LNCaP clone FGC (cell line): ENCODE measurements around the gene GPRC5B.

ENCODE experiments used
- DNase-seq: peaks from one replicate; pipeline ENCODE4 v3.0.0-alpha.2; 2011; ENCODE audit warnings: low read depth
- H3K4me3 ChIP-seq: 2 replicates; pipeline ENCODE4 v1.5.1; 2011; ENCODE audit warnings: mild to moderate bottlenecking, low read depth, low read length, control low read depth
- TF ChIP-seq, protein P1 (sequence below): IDR thresholded peaks from 2 replicates; pipeline ENCODE4 v1.5.1; 2012; ENCODE audit warnings: mild to moderate bottlenecking; ENCODE audit not compliant: control insufficient read depth, insufficient read depth; ENCODE audit errors: extremely low read depth

Gene GPRC5B

DNA sequence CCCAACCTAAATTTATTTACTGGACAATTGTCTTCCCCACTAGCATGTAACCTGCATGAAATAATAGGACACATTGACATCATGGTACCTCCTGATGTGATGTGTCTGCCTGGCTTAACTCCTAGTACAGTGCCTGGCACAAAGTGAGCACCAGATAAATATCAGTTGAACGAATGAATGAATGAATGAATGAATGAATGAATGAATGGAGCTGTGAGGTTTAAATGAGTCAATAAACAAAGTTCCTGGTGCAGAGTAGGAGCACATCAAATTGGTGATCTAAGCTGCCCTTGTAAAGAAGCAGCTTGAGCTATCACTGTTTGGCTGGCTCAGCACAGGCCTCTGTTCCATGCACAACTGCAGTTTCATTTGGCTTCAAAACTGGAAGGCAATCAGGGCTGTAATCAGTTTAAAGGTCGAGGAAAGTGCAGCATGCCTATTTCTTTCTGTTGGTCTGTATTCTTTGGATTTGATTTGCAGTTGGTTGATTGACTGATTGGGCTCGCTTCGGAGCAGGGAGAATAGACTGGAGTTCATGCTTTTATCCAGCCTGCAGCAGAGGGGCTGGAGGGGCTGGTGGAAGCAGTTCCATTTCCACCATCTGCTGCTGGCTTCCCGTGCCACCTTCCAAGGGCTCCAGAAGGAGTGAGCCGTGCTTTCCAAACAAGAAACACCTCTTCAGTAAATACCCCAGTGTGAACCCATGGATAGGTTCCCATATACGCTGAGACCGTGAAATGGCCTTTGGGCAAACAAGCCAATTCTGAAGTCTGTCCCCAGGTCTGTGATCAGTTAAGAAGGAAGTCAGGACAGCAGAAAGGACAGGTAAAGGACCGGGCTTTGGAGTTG is 54.6 kb downstream of the GPRC5B start:
- no peak for DNase-seq
- TF ChIP-seq, protein P1, sequence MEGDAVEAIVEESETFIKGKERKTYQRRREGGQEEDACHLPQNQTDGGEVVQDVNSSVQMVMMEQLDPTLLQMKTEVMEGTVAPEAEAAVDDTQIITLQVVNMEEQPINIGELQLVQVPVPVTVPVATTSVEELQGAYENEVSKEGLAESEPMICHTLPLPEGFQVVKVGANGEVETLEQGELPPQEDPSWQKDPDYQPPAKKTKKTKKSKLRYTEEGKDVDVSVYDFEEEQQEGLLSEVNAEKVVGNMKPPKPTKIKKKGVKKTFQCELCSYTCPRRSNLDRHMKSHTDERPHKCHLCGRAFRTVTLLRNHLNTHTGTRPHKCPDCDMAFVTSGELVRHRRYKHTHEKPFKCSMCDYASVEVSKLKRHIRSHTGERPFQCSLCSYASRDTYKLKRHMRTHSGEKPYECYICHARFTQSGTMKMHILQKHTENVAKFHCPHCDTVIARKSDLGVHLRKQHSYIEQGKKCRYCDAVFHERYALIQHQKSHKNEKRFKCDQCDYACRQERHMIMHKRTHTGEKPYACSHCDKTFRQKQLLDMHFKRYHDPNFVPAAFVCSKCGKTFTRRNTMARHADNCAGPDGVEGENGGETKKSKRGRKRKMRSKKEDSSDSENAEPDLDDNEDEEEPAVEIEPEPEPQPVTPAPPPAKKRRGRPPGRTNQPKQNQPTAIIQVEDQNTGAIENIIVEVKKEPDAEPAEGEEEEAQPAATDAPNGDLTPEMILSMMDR, result no peak
- no peak overlapping the region for H3K4me3 ChIP-seq

DNA sequence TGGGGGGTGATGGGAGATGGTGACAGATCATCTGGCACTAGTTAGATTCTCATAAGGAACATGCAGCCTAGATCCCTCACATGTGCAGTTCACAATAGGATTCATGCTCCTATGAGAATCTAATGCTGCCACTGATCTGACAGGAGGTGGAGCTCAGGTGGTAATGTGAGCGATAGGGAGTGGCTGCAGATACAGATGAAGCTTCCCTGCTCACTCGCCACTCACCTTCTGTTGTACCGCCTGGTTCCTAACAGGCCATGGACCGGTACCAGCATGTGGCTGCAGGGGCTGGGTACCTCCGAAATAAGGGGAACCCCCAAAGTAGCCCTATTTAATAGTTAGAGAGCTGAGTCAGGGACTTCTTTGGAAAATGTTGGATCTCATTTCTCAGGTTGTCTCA is 60.4 kb downstream of the GPRC5B start:
- TF ChIP-seq, protein P1, result no peak

DNA sequence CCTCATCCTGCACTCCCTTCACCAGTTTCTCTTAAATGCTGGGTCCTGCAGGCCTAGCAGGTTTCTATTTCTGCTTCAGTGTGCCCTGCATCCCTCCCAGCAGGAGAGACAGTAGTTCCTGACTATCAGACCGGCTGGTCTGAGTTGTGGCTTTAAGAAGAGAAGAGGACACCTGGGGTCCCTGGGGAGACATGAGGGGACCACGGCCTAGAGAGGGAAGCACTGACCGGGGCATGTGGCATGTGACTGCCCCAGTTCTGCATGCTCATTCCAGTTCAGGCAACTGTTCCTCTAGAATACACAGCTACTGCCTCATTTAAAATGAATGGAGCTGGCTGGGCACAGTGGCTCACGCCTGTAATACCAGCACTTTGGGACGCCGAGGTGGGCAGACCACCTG is 61.3 kb downstream of the GPRC5B start:
- TF ChIP-seq, protein P1, result no peak
- H3K4me3 ChIP-seq, result no peak overlapping the region

More for the DNA sequence above, 60.4 kb downstream of the GPRC5B start:
- H3K4me3 ChIP-seq, result no peak overlapping the region
- no peak for DNase-seq

DNA sequence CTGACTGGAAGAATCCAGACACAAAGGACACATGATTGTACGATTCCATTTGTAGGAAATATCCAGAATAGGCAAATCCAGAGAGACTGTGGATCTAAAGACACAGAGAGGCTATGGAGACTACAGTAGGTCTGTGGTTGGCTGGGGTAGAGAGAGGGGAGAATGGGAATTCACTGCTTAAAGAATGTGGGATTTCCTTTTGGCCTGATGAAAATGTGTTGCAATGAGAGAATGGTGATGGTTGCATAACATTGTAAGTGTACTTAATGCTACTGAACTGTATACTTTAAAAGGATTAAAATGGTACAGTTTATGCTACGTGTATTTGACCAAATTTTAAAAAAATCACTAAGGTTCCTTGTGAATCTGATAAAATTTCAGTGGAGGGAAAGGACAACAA is 62.1 kb downstream of the GPRC5B start:
- TF ChIP-seq, protein P1, result no peak
- no peak for DNase-seq
- no peak overlapping the region for H3K4me3 ChIP-seq

More for the DNA sequence above, 61.3 kb downstream of the GPRC5B start:
- DNase-seq, result no peak

DNA sequence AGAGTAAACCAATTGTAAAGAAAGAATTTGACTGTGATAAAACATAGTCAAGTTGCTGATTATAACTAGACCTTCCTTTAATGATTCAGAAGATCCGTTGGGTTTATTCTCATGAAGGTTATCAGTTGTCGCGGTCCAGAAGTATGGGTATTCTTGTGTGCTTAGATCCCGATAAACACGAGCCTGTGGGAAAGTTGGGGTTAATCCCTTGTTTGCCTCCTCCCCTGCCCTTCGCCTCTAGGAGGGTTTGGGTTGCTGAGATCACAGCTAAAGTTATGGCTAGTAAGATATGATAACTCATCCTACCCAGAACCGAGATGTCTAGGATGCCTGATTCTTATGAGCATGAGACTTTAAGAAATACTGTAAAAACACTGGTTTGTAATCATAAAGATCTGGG is 66.8 kb downstream of the GPRC5B start:
- DNase-seq, result no peak
- H3K4me3 ChIP-seq, result no peak overlapping the region
- TF ChIP-seq, protein P1, result no peak

DNA sequence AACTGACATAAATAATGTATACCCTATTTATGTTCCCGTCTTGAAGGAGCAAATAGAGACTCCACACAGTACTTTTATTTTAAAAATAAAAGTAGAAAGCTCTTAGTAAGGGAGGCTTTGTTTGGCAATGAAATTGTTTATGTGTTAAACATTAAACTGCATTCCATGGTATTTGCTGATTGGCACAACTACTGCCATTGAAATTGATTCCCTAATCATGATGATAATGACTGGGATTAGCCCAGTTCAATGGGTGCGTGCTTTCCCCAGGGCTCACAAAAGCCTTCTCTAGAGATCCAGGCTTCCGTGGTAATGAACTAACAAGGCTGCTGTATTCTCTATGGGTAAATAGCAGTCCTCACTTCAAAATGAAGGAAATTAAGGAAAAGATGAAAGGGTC is 67.5 kb downstream of the GPRC5B start:
- TF ChIP-seq, protein P1, result no peak
- DNase-seq, result no peak
- no peak overlapping the region for H3K4me3 ChIP-seq

DNA sequence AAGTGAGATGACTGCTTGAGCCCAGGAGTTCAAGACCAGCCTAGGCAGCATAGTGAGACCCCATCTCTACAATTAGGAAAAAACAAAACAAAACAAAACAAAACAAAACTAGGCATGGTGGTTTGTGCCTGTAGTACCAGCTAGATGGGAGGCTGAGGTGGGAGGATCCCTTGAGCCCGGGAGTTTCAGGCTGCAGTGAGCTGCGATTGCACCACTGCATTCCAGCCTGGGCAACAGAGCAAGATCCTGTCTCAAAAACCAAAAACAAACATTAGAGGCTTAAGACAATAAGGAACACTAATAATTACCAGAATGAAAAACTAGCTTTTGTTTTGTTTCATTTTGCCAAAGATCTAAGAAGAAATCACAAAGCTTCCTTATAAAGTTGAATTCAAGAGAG is 69.2 kb downstream of the GPRC5B start:
- DNase-seq, result no peak
- TF ChIP-seq, protein P1, result no peak
- H3K4me3 ChIP-seq, result no peak overlapping the region
